Activated CD4-positive, alpha-beta T cell treated with anti-CD3 and anti-CD28 coated beads, Interleukin-2, amount 50 U/mL, for 4 hours (primary cell): Measurements from ENCODE around the gene KCNRG.
A peak's percentile ranks its signal among the peaks of the same experiment; 100 is the strongest.
"Not testable (repeated sequence)": the region's sequence is repeated elsewhere in the genome, so short reads cannot be mapped to it uniquely, and the experiment has no call there.

Experiments
- DNase-seq, 2 experiments: peaks; one replicate each; pipeline ENCODE4 v3.0.0-alpha.2; 2020

The KCNRG gene, protein sequence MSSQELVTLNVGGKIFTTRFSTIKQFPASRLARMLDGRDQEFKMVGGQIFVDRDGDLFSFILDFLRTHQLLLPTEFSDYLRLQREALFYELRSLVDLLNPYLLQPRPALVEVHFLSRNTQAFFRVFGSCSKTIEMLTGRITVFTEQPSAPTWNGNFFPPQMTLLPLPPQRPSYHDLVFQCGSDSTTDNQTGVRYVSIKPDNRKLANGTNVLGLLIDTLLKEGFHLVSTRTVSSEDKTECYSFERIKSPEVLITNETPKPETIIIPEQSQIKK

DNA sequence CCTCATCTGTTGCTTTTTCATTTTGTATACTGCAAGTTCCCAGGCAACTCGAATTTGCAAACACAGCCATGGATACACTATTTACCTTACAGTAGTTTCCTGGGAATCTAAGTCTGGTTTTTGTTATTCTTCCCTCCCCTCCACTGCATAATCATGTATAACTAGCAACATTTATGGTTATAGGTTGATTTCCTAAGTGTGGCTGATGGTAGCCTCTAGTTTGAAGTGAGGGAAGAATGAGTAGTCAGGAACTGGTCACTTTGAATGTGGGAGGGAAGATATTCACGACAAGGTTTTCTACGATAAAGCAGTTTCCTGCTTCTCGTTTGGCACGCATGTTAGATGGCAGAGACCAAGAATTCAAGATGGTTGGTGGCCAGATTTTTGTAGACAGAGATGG is at the start of gene KCNRG:
Gene KCNRG (plus strand): TSS at position 187 of the 400 bp plus-strand sequence. CDS start 50 bp downstream, at position 237.
- DNase-seq, result no peak

DNA sequence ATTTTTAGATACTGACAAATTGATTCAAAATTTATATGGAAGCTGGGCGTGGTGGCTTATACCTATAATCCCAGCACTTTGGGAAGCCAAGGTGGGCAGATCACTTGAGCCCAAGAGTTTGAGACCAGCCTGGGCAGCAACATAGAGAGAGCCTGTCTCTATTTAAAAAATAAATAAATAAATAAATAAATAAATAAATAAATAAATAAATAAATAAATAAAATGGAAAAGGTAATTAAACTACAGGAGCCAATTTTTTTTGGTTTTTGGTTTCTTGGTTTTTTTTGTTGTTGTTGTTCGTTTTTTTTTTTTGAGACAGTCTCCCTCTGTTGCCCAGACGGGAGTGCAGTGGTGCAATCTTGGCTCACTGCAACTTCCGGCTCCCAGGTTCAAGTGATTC is 47.8 kb upstream of the KCNRG start:
- DNase-seq, result no peak

DNA sequence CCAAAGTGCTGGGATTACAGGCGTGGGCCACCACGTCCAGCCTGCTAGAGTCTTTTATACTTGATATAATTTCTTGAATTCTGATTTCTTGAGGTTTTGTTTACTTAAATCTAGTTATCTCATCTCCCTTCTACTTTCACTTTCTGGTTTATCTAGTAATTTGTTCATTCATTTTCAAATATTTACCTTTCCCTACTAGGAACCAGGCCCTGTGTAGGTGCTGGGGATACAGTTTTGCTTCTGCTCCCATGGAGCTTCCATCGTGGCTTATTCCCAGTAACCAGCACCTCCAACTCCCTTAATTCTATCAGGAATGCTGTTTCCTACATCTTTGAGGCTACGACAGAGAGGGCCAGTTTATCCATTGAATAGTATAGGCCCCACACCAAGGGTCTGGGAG is 42.5 kb upstream of the KCNRG start:
- no peak for DNase-seq

DNA sequence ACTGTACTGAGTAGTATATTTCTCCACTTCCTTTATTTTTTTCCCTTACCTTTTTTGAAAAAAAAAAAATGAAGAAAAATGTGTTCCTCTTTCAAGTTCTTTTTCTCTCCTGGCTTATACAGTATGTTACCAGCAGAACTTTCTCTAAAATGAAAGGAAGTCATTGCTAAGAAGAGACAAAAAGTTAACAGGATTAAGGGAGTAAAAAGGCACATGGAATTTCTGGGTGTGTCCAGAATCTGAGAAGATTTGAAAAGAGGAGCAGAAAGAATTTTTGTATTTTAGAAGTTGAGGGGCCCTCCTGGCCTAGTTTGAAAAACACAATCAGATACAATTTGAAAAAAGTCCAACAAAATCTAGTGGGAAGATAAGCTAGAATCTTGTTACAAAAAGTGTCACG is 39.4 kb upstream of the KCNRG start:
- no peak for DNase-seq

DNA sequence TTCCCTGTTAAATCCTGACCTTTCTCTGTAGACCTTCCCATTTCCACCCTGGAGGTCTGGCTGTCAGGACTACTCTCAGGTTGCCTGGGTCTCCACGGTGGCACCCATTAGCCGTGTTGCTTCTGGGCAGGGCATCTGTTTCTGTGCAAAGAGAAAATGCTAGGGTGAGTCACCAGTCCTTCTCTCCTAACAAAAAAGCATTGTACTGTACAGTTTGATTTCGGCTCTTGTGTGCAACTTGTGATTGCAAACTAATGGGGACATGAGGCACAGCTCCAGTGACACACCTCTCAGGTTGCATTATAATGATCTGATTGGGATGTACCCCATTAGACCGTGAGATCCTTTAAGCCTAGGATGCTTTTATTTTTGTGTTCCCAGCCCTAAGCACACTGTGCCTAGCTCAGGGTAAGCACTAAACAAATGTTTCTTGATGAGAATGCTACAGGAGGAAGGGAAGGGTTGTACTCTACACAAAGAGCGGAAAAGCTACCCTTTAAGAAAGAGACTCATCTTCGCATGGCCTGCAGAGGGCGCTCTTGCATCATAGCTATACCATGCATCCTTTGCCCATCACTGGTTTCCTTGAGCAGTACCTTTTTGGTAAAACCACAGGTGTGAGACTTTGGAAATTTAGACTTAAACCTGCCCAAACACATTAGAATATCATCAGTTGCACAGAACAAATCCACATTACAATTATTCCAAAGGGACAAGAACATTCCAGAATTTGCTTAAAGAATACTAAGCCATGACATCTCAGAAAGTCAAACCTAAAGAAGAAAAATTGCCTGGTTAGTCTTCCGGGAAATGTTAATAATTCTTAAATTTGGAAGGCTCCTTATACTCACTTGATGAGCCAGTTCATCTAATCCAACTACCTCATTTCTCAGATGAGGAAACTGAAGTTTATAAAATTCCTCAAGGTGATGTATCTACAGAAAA is 38.7 kb upstream of the KCNRG start:
- DNase-seq, result peak; percentile 76

DNA sequence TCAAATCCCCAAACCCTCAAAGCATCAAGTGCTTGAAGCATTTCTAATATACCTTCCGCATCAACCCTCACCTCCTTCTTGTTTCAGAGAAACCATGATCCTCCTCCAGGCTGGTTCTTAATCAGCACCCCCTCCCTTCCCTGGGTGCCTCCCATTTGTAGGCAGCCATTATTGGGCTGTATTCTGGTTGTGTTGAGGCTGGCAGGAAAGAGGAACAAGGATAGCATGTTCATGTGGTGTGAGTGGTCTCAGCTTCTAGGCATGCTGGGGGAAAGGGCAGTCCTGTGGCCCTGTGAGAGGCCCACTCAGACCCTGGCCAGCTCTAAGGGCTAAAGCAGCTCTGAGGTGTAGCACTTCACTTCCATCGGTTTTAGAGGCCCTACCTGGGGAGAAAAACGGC is 37.3 kb upstream of the KCNRG start:
- no peak for DNase-seq

DNA sequence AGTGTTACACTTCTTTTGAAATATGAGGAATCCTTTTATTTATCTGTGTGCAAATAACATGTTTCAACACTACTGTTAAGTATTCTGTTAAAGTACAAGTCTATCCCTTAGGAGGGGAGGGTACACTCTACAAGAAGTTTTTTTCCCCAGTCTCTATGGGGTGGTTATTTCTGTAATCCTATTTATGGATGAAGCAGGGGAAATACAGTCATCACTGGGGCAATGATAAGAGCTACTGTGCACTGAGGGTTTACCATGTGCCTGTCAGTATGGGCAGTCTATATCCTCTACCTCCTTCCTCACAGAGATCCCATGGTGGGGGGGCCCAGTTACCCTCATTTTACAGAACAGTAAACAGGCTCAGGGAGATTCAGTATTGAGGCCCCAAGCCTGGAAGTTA is 35.0 kb upstream of the KCNRG start:
- DNase-seq, result no peak

DNA sequence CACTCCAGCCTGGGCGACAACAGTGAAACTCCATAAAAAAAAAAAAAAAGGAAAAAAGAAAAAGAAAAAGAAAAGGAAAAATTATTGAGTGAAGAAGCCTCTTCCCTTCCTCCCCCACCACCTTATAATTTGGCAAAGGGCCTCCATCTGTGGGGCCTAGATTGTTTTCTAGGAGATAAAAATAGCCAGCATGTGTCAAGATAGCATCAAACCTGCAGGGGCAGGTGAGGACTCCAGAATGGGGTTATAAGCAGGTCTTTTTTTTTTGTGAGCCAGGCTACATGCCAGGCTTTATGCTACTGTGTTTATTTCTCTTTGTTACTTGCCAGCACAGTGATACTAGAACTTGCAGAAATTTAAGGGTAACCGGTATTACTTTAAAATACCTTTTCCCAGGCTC is 30.1 kb upstream of the KCNRG start:
- DNase-seq, result no peak

DNA sequence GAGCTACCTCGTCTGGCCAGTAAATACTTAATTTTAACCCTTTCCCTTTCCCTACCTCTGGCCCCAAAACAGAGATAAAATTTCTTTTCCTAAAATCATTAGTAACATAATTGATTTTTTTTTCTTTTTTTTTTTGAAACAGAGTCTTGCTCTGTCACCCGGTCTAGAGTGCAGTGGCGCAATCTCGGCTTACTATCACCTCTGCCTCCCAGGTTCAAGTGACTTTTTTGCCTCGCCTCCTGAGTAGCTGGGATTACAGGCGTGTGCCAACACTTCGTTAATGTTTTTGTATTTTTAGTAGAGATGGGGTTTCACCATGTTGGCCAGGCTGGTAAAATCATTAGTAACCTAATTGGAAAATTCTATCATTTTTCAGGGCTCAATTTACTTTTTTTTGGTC is 28.8 kb upstream of the KCNRG start:
- DNase-seq, result no peak

DNA sequence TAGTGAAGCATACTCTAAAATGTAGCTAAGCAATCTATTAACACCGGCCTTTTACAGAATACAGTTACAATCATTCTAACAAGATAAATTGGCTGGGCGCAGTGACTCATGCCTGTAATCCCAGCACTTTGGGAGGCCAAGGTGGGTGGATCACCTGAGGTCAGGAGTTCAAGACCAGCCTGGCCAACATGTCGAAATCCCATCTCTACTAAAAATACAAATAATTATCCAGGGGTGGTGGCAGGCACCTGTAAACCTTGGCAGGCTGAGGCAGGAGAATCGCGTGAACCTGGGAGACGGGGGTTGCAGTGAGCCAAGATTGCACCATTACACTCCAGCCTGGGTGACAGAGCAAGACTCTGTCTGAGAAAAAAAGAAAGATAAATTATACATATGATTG is 24.6 kb upstream of the KCNRG start:
- DNase-seq, result not testable (repeated sequence)

DNA sequence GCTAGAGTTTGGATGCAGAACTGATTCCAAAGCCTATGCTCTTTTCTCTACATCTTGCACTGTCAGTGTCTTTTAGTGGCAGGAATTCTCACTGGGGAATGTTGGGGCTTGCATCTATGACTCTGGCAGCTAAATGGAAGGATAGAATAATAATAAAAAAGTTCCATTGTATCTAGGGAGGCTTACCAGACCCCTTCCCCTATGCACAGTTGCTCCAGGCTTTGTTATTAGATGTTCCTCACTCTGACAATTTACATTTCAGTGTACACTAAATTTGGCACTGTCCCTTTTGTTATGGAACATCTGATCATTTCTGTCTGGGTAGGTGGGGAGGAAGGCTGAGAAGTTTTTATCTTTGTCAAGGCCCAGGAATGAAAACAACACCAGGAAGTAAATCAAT is 22.1 kb upstream of the KCNRG start:
- no peak for DNase-seq

DNA sequence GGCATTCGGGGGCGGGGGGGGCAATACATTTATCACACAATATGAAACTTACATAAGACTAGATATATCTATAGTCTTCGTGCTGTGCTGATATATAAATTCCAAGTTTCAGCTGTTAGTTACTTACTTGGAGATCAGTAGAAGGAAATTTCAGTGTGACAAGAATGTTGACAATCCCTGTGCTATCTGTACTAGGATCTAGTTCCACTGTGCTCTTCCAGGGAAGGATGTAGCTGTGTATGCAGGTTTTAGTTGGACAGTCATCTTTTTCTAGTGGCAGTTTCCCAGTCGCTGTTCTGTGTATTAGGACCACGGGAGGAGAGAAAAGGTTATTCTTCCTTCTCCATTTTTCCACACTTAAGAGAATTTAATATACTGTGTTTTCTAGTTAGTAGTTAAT is 21.6 kb upstream of the KCNRG start:
- no peak for DNase-seq

DNA sequence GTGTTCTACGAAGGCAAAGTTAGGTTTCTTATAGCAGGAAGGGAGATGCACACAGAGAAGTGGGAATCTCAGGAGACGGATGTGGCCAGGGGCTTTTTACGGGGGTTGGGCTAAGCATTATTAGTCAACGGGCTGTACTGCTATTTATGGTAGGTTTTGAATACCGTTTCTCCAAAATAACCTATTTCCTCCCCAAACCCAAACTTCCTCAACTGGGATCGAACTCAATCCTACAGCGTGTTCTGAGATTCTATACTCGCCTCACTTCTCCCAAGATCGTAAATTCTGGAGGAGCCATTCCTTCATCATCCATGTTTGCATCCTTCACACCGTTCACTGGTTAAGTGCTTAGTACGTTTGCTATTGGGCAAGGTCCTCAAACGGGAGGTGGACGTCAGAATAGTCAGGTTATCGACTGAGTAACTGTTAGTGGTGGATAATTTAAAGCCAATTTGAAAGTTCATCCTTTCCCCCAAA is 19.6 kb upstream of the KCNRG start:
- DNase-seq, result no peak

DNA sequence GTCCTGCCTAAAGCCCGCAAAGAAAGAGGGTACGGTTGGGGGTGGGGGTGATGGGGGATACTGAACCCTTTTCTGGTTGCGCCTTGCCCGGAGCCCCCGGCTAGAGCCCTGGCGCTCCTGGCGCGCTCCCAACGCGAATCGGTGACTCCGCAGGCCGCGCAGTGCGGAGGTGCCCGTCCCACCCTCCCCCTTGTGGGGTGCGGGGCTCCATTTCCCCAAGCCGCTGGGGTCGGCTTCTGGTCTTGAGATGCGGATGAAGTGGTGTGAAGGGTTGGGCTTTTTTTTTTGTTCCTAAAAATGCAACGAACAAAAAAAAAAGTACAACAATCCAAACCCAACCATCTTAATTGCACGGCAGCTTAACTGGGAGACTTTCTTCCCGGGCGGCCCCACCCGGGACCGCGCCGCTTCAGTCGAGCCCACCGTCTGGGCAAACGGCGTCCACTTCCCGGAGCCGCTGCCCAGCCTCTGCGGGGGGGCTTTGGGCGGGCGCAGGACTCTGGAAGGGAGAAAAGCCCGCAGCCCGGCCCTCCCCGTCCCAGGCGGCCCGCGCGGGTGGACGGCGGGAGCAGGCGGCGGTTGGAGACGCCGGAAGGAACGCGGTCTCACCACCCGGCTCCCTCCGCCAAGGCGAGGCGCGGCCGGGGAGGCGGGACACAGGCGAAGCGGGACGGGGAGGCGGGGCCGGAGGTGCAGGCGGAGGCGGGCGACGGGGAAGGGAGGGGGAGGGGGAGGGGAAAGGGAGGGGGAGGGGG is 18.9 kb upstream of the KCNRG start:
- DNase-seq, result peak; percentile 82 to 86

DNA sequence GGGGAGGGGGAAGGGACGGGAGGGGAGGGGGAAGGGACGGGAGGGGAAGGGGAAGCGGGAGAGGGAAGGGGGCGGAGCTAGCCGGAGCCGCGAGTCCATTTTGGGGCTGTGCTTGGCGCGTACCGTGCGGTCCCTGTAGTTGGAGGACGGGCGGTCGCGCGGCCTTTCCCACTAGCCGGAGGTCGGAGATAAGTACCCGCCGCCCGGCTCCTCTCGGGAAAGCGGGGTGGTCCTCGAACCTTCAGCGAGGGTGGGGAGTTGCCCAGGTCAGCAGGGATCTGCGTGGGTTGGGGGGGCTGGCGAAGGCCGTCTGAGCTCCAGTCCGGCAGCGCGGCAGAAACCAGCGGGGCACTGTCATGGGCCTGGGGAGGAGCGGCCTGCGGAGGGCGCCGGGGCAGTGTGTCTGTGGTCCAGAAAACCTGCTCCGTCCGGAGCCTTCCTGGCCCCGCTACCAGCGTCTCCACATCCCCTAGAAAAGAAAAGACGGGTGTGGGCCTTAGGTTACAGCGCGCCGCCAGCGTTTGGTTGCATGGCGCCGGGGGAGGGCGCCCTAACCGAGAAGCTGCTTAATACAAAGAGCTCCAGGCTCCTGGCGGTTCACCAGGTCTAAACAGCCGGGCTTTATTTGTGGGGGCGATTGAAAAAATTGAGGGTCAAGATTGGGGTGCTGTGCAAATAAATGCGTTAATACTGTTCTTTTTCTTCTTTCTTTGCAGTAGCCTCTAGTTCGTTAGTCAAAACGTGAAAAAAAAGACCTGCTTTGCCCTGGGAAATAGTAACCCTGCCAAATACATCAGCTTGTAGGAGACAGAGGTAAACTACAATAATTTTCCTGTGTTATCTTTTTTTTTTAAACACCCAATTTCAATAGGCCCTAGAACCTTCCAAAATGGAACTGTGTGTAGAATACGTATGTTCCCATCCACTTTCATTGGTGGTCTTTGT is 18.0 kb upstream of the KCNRG start, which contains the start of gene TRIM13:
Gene TRIM13 (plus strand): TSS at position 92 of the 945 bp plus-strand sequence. CDS start 14,899 bp downstream, outside the sequence.
- peak; percentile 78 to 81 for DNase-seq

DNA sequence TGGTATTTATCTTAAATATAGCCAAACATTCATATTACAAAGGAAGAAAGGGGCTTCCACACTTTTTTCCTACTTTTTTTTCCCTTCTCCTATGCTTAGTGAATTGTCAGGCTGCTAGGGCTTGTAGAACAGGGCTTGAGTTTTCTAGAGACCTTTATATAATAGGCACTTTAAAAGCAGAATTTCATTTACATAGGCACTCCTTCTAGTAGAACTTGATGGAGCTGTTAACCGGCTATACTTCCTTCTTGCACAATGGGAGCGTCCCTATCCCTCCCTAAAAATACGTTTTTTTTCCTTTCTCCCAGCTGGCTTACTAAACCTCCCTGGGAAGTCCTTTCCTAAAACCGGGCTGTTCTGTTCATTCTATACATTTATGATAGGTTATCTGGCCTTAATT is 17.3 kb upstream of the KCNRG start:
- DNase-seq, result no peak

DNA sequence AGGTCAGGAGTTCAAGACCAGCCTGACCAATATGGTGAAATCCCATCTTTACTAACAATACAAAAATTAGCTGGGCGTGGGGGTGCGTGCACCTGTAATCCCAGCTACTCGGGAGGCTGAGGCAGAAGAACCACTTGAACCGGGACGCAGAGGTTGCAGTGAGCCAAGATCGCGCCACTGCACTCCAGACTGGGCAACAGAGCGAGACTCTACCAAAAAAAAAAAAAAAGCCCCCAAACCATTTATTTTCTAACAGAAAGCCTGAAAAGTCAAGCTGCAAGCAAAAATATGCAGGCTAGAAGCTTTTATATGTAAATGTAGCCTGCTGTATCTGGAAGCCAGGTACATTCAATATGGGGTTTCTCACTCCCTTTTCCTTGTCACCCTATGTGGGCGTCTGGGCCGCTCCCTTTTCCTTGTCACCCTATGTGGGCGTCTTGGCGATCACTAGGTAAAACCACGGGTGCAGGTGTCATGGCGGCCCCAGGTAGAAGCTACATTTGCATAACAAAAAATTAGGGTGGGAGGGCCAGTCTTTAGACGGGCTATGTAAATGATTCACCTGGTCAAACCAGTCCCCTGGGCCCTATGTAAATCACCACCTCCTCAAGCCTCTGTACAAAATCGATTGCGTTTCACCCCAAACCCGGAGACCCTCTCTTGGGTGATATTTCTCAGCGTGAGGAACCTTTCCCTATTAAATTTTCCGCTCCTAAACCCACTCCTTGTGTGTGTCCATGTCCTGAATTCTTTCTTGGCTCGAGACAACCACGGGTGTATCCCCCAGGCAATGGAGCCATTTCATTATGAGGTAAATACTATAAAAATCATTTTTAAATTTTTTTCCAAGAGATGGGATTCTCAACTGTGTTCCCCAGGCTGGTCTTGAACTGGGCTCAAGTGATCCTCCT is 16.3 kb upstream of the KCNRG start:
- DNase-seq, result peak in 1 of 2 experiments; percentile 14

DNA sequence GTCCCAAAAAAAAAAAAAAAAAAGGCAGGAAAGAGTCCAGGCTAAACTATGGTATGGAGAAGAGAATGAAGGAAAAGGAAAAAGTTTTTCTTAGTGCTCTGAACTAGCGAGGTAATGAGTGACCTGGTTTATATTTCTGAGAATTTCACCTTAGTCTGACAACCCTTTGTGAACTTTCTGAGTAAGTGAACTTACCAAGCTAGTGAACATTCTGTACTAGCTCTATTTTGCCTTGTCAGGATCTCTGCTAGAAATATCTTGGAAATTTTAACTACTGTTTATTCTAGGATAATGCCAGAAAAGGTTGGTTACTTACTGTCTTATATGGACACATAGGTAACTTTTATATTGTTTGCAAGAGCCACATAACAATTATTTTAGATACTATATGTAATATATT is 14.0 kb upstream of the KCNRG start:
- no peak for DNase-seq

DNA sequence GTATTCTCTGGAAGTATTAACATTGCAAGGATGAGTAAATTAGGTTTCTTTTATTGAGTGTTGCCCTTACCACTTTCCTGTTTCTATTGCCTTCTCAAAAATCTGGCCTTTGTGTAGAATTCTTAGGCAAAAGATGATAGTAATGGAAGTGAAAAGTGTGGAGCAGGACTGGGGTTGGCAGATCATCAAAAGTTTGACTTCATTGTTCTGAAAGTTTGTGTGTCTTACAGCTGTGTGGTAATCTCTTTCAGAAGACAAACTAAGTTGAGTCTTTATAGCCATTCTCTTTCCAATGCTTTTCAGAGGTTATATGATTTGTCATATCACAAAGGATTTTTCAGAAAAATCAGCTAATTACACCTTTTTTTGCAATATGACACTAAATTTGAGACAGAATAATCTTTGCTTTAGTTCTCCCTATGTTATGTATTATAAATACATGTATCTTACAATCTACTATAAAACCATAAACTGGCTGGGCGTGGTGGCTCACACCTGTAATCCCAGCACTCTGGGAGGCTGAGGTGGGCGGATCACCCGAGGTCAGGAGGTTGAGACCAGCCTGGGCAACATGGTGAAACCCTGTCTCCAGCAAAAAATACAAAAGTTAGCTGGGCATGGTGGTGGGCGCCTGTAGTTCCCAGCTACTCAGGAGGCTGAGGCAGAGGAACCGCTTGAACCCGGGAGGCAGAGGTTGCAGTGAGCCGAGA is 8.7 kb upstream of the KCNRG start:
- DNase-seq, result no peak

DNA sequence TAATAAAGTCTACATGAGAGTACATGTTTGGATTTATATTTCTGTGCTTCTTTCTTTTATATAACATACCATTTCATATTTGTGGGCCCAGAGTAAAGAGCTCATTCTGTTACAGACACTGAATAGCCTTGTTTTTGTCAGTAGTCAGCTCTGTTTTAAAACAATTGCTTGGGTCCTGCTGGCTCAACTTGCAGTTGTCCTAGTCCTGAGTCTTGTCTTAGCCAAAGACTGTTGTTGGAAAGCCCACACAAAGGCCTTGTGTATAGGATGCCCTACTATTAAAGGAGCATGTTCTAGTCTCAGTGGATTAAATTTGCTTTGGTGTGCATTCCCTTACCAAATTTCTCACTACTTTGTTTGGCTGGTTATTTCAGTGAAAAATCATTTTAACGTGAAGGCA is 3.8 kb upstream of the KCNRG start:
- DNase-seq, result no peak
